ENCODE measurements around the gene MAB21L4.

The MAB21L4 gene

DNA sequence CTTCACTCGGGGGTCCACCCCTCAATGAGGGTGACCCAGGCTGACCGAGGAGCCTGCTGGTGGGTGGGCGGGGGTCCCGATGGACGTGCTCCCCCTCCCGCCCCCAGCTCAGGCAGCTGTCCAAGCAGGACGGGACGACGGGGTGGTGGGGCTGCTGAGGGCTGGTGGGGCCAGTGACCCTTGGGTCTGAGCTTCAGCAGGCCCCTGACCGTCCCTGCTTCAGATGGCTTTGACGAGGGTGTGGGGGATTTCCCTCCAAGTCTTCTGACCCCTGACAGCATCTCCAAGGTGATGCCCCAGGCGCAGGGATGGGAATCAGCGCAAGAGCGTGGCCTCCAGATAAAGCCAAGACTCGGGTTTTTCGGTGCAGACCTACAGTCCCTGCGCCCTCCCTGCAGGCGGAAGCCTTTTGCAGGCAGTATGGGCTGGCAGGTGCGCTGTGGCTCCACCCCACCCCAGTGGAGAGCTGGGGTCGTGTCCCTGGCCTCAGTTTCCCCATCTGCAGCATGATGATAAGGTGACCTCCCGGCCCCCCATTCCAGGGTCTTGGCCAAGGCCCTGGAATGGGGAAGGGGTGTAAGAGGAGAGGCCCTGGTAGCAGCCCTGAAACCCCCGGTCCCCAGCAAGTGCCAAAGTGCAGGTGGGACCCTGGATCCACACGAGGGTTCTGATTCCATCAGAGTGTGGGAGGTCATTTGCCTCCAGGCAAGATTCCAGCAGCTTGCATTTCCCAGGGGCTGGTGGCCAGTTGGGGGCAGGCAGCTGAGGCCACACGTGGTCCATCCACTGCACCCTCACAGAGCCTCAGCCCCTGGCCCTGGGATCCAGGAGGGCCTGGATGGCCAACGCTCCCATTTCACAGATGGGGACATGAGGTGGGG lies 18.9 kb upstream of the MAB21L4 start:
- Histone ChIP-seq H3K27me3 (peaks cover 33% of the 10 kb centered on the region), H3K9me3 (no peaks in the 10 kb centered on the region), H3K36me3 (no peaks in the 10 kb centered on the region), H3K27ac (no peak overlapping the region), H3K4me1 (ENCODE audit: control insufficient read depth in 1 of 2, insufficient read depth in 1 of 2, low read depth in 1 of 2, low read length in 1 of 2) (no peaks in the 10 kb centered on the region), H3K4me3 (ENCODE audit: low read depth in 1 of 2, low read length in 1 of 2) (no peak overlapping the region)
- TF ChIP-seq, protein P1, sequence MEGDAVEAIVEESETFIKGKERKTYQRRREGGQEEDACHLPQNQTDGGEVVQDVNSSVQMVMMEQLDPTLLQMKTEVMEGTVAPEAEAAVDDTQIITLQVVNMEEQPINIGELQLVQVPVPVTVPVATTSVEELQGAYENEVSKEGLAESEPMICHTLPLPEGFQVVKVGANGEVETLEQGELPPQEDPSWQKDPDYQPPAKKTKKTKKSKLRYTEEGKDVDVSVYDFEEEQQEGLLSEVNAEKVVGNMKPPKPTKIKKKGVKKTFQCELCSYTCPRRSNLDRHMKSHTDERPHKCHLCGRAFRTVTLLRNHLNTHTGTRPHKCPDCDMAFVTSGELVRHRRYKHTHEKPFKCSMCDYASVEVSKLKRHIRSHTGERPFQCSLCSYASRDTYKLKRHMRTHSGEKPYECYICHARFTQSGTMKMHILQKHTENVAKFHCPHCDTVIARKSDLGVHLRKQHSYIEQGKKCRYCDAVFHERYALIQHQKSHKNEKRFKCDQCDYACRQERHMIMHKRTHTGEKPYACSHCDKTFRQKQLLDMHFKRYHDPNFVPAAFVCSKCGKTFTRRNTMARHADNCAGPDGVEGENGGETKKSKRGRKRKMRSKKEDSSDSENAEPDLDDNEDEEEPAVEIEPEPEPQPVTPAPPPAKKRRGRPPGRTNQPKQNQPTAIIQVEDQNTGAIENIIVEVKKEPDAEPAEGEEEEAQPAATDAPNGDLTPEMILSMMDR (IDR thresholded peaks at IDR 0.05), result peak; percentile 15

DNA sequence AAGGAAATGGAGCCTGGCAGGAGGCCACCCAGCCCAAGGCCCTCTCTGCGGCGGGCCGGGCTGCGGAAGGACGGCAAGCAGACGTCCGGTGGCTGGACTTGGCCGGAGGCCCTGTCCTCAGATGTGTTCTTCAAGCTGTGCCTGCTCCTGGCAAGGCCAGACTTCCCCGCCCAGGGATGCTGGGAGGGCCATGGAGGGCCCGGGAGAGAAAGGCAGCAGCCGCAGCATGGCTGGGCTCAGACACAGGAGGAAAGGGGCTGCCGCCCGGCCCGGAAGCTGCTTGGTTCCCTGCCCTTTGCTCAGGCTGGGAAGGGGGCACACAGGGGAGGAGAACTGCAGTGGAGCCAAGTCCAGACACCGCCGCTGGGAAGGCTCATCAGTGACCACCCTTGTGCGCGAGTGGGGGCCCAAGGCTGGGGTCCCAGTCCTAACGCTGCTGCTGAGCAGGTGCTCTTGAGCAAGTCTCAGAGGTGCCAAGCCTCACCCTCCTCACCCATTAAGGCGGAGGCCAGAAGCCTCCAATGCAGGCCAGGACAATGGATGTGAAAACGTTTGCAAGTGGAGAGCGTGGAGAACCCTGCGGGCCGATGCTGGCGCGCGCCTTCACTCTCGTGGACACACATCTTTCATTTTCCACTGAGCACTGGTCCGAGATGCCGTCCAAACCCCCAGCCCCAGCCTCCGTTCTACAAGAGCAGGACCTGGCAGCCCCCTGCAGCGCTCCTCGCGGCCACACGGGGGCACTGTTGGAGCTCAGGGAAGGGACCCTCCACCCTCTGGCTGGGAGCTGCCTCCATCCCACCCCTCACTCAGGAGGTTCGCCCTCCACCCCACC lies 18.1 kb upstream of the MAB21L4 start:
- Histone ChIP-seq H3K4me1 (ENCODE audit: control insufficient read depth in 1 of 2, insufficient read depth in 1 of 2, low read depth in 1 of 2, low read length in 1 of 2) (no peaks in the 10 kb centered on the region), H3K9me3 (no peaks in the 10 kb centered on the region), H3K4me3 (ENCODE audit: low read depth in 1 of 2, low read length in 1 of 2) (no peak overlapping the region), H3K36me3 (no peaks in the 10 kb centered on the region), H3K27me3 (peaks cover 33% of the 10 kb centered on the region), H3K27ac (no peak overlapping the region)
- TF ChIP-seq, protein P1 (IDR thresholded peaks at IDR 0.05), result peak; percentile 70

DNA sequence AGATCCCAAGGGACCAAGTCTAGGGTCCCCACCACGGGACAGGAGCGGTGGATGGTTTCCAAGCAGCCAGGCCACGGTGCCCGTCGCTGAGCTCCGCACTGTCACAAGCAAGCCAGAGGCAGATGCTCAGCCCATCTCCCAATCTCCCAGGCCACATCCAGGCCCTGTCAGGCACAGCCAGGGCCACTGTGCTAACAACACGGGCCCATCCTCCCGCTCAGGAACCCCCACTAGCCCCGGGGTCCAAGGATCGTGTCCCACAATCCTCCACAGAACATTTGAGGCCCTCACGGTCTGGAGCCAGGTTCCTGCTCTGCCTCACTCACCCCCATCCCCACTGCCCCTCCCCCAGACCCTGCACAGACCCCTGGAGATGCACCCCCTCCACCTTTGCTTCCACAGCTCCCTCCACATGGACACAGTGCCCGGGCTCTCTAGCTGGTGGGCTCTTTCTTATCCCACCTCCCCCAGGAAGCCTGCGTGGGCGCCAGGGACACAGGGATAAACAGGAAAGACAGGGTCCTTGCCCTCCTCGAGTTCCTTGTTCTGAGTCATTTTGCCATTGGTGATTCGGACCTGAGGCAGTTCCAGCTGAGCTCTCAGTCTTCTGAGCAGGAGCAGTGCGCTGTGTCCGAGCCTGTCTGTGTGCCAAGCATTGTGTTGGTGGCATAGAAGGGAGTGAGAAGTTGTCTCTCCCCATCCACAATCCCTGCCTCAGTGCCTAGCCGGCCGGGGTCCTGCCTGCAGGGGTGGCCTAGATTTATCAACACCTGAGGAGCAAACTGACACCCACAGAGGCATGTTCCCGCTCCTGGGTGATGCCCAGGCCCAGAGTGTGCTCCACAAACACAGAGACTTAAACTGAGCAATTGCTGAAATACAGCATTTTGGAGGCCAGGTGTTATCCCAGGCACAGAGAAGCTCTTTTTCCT lies 17.2 kb upstream of the MAB21L4 start:
- H3K9me3 ChIP-seq, result no peaks in the 10 kb centered on the region
- H3K4me1 ChIP-seq (ENCODE audit: control insufficient read depth in 1 of 2, insufficient read depth in 1 of 2, low read depth in 1 of 2, low read length in 1 of 2), result no peaks in the 10 kb centered on the region
- H3K27ac ChIP-seq, result no peak overlapping the region
- no peaks in the 10 kb centered on the region for H3K36me3 ChIP-seq
- no peak overlapping the region for H3K4me3 ChIP-seq (ENCODE audit: low read depth in 1 of 2, low read length in 1 of 2)
- H3K27me3 ChIP-seq, result peaks cover 33% of the 10 kb centered on the region
- TF ChIP-seq, protein P1 (IDR thresholded peaks at IDR 0.05), result no peak

DNA sequence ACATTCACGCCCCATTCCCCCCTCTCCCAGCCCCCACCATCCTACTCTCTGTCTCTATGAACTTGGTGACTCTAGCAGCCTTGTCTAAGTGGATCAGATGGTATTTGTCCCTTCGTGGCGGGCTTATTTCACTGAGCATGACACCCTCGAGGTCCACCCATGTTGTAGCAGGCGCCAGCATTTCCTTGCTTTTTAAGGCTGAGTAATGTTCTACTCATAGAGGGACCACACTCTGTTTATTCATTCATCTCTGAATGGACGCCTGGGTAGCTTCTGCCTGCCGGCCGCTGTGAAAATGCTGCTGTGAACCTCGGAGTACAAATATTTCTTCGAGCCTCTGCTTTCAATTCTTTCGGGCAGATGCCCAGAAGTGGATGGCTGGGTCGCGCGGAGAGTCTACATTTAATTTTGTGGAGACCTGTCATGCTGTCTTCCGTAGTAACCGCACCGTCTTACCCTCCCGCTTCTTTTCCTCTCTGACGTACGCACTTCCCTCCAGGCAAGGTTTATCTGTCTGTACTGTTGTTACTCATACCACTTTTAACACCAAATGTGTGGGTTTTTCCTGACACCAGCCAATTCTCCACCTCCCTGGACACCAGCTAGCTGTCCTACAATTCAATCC lies 15.8 kb upstream of the MAB21L4 start:
- H3K4me3 ChIP-seq (ENCODE audit: low read depth in 1 of 2, low read length in 1 of 2), result no peak overlapping the region
- H3K9me3 ChIP-seq, result no peaks in the 10 kb centered on the region
- no peaks in the 10 kb centered on the region for H3K36me3 ChIP-seq
- TF ChIP-seq, protein P1 (IDR thresholded peaks at IDR 0.05), result no peak
- H3K27ac ChIP-seq, result no peak overlapping the region
- no peaks in the 10 kb centered on the region for H3K4me1 ChIP-seq (ENCODE audit: control insufficient read depth in 1 of 2, insufficient read depth in 1 of 2, low read depth in 1 of 2, low read length in 1 of 2)
- H3K27me3 ChIP-seq, result peaks cover 24% of the 10 kb centered on the region

Data from neutrophil (primary cell).